ENCODE results near the gene TLCD1.
"Not testable (repeated sequence)": the region's sequence is repeated elsewhere in the genome, so short reads cannot be mapped to it uniquely, and the experiment has no call there.

The TLCD1 gene

GRCh38 chr17:28729950-28730330, 3.9 kb upstream of the TLCD1 start:
- no peak for DNase-seq (ENCODE audit: low read depth in 2 of 2)

- peak; percentile 70 to 76 for DNase-seq (ENCODE audit: low read depth in 2 of 2)
These were observed 2.5 kb upstream of the TLCD1 start, which contains the start of gene NEK8 for GRCh38 chr17:28728364-28729200. Gene NEK8, plus strand, starts transcription at chr17:28728788. Its CDS starts 26 bp downstream, at chr17:28728814.

GRCh38 chr17:28726627-28727491, 826 bp upstream of the TLCD1 start:
- DNase-seq (ENCODE audit: low read depth in 2 of 2) = peak; percentile 76 to 83

GRCh38 chr17:28725660-28726225, 290 bp downstream of the TLCD1 start:
- no peak for DNase-seq (ENCODE audit: low read depth in 2 of 2)

GRCh38 chr17:28725166-28725659, 820 bp downstream of the TLCD1 start:
- DNase-seq (ENCODE audit: low read depth in 2 of 2) = no peak

- no peak for DNase-seq (ENCODE audit: low read depth in 2 of 2)
These were observed 1.4 kb downstream of the TLCD1 start for GRCh38 chr17:28724500-28725165.

GRCh38 chr17:28723836-28724499, 2.1 kb downstream of the TLCD1 start:
- not testable (repeated sequence) for DNase-seq (ENCODE audit: low read depth in 2 of 2)

- DNase-seq (ENCODE audit: low read depth in 2 of 2) = no peak
These were observed 2.7 kb downstream of the TLCD1 start for GRCh38 chr17:28723159-28723835.

GRCh38 chr17:28722417-28723158, 3.4 kb downstream of the TLCD1 start:
- DNase-seq (ENCODE audit: low read depth in 2 of 2) = no peak

- not testable (repeated sequence) for DNase-seq (ENCODE audit: low read depth in 2 of 2)
These were observed 5.1 kb downstream of the TLCD1 start for GRCh38 chr17:28720997-28721329.

GRCh38 chr17:28720247-28720996, 5.6 kb downstream of the TLCD1 start:
- DNase-seq (ENCODE audit: low read depth in 2 of 2) = no peak

GRCh38 chr17:28719021-28719433, 7.0 kb downstream of the TLCD1 start:
- DNase-seq (ENCODE audit: low read depth in 2 of 2) = no peak

GRCh38 chr17:28718333-28719020, 7.6 kb downstream of the TLCD1 start:
- no peak for DNase-seq (ENCODE audit: low read depth in 2 of 2)

- peak; percentile 73 to 75 for DNase-seq (ENCODE audit: low read depth in 2 of 2)
These were observed 8.3 kb downstream of the TLCD1 start, which contains the start of gene RAB34 for GRCh38 chr17:28717578-28718332. Gene RAB34, minus strand, starts transcription at chr17:28717868. Its CDS starts 602 bp downstream, at chr17:28717266.

- no peak for DNase-seq (ENCODE audit: low read depth in 2 of 2)
These were observed 9.1 kb downstream of the TLCD1 start for GRCh38 chr17:28716740-28717577.

- no peak for DNase-seq (ENCODE audit: low read depth in 2 of 2)
These were observed 10.8 kb downstream of the TLCD1 start for GRCh38 chr17:28715217-28715616.

- DNase-seq (ENCODE audit: low read depth in 2 of 2) = no peak
These were observed 11.8 kb downstream of the TLCD1 start for GRCh38 chr17:28714281-28714680.
